Vagina (tissue), 2 donors: ENCODE data around the gene SPTLC3. TPM values are rescaled to one million over a fixed set of nuclear protein-coding genes. Genes with fewer than 3 reads are reported as not detected.

Experiments used
- DNase-seq, 2 donors: peaks; one replicate each; pipeline ENCODE4 v3.0.0-alpha.2; 2017; ENCODE audit errors: extremely low spot score in 2 of 2
- H3K27ac ChIP-seq: fragments of 200-600 bp; sonication (generic); one replicate; pipeline ENCODE4 v1.5.1; 2019
- H3K27me3 ChIP-seq: fragments of 200-600 bp; sonication (generic); one replicate; pipeline ENCODE4 v1.5.1; 2019
- H3K36me3 ChIP-seq, 2 donors: fragments of 200-600 bp; sonication (generic); one replicate each; pipeline ENCODE4 v1.5.1; 2017 to 2019
- H3K4me1 ChIP-seq: fragments of 200-600 bp; sonication (generic); one replicate; pipeline ENCODE4 v1.5.1; 2019
- H3K4me3 ChIP-seq, 2 donors: fragments of 200-600 bp; sonication (generic); 1 replicate in 1 of 2; 2 replicates in 1 of 2; pipeline ENCODE4 v1.5.1; 2016 to 2019
- H3K9me3 ChIP-seq: fragments of 200-600 bp; sonication (generic); one replicate; pipeline ENCODE4 v1.5.1; 2019
- CTCF ChIP-seq, 3 experiments: fragments of 450-650 bp in 2 of 3; fragments of 200-600 bp in 1 of 3; sonication (generic) in 1 of 3; IDR thresholded peaks; one replicate each; pipeline ENCODE4 v1.5.1; 2017 to 2019; ENCODE audit warnings: antibody characterized with exemption in 3 of 3, mild to moderate bottlenecking in 2 of 3, moderate library complexity in 2 of 3
- POLR2A ChIP-seq, 2 donors: fragments of 450-650 bp; IDR thresholded peaks; one replicate each; pipeline ENCODE4 v1.6.1; 2017; ENCODE audit warnings: antibody characterized with exemption in 2 of 2, mild to moderate bottlenecking in 2 of 2, moderate library complexity in 2 of 2
- POLR2AphosphoS5 ChIP-seq, 2 donors: sonication (generic); formaldehyde crosslinking; IDR thresholded peaks; one replicate each; pipeline ENCODE4 v1.9.0; 2017; ENCODE audit warnings: antibody characterized with exemption in 2 of 2, mild to moderate bottlenecking in 2 of 2, low read depth in 1 of 2; ENCODE audit not compliant: insufficient read depth in 1 of 2
- intact Hi-C: fragments of 100-400 bp; cut with DNase I; formaldehyde crosslinking; loops from one replicate; pipeline ENCODE4 v1.15.1; 2023
- total RNA-seq: library from RNA; depleted of rRNA; stranded (reverse); fragments of >200 nt; gene quantifications from one replicate; pipeline ENCODE4 v1.2.3, GENCODE V29; 2016

The SPTLC3 gene
- total RNA-seq, 1 donor from 2014 or later = 5.9 TPM

GRCh38 chr20:13187899-13188298 lies 179.1 kb downstream of the SPTLC3 start:
- Histone ChIP-seq H3K4me3 (no peak overlapping the region), H3K9me3 (no peaks in the 10 kb centered on the region), H3K4me1 (no peaks in the 10 kb centered on the region), H3K27ac (no peak overlapping the region), H3K27me3 (no peaks in the 10 kb centered on the region), H3K36me3 (no peaks in the 10 kb centered on the region)
- DNase-seq = no peak
- intact Hi-C loops = no loop called here
- TF ChIP-seq POLR2A (IDR thresholded peaks at IDR 0.05) = no peak
- no peak for TF ChIP-seq POLR2AphosphoS5 (IDR thresholded peaks at IDR 0.05; ENCODE audit: insufficient read depth in 1 of 2, low read depth in 1 of 2)
- no peak for TF ChIP-seq CTCF (IDR thresholded peaks at IDR 0.05)

- Histone ChIP-seq H3K36me3 (no peaks in the 10 kb centered on the region), H3K9me3 (no peaks in the 10 kb centered on the region), H3K27ac (no peak overlapping the region), H3K27me3 (no peaks in the 10 kb centered on the region), H3K4me1 (peaks cover 13% of the 10 kb centered on the region), H3K4me3 (no peak overlapping the region)
- no peak for DNase-seq
- intact Hi-C loops = no loop called here
- TF ChIP-seq POLR2AphosphoS5 (IDR thresholded peaks at IDR 0.05; ENCODE audit: insufficient read depth in 1 of 2, low read depth in 1 of 2) = no peak
- no peak for TF ChIP-seq POLR2A (IDR thresholded peaks at IDR 0.05)
- no peak for TF ChIP-seq CTCF (IDR thresholded peaks at IDR 0.05)
Measured at GRCh38 chr20:13199279-13199678, 190.5 kb downstream of the SPTLC3 start.

GRCh38 chr20:13200767-13201500 lies 192.2 kb downstream of the SPTLC3 start:
- intact Hi-C loops = no loop called here
- H3K4me3 ChIP-seq = no peak overlapping the region
- no peak for DNase-seq
- H3K9me3 ChIP-seq = no peaks in the 10 kb centered on the region
- H3K36me3 ChIP-seq = no peaks in the 10 kb centered on the region
- H3K27ac ChIP-seq = no peak overlapping the region
- TF ChIP-seq POLR2AphosphoS5 (IDR thresholded peaks at IDR 0.05; ENCODE audit: insufficient read depth in 1 of 2, low read depth in 1 of 2) (no peak), CTCF (IDR thresholded peaks at IDR 0.05) (no peak), POLR2A (IDR thresholded peaks at IDR 0.05) (no peak)
- H3K4me1 ChIP-seq = peaks cover 13% of the 10 kb centered on the region
- H3K27me3 ChIP-seq = no peaks in the 10 kb centered on the region

- H3K4me1 ChIP-seq = peaks cover 13% of the 10 kb centered on the region
- TF ChIP-seq CTCF (IDR thresholded peaks at IDR 0.05) (no peak), POLR2A (IDR thresholded peaks at IDR 0.05) (no peak), POLR2AphosphoS5 (IDR thresholded peaks at IDR 0.05; ENCODE audit: insufficient read depth in 1 of 2, low read depth in 1 of 2) (no peak)
- H3K9me3 ChIP-seq = no peaks in the 10 kb centered on the region
- intact Hi-C loops = no loop called here
- H3K27ac ChIP-seq = no peak overlapping the region
- no peaks in the 10 kb centered on the region for H3K36me3 ChIP-seq
- no peaks in the 10 kb centered on the region for H3K27me3 ChIP-seq
- no peak overlapping the region for H3K4me3 ChIP-seq
- no peak for DNase-seq
Measured at GRCh38 chr20:13202565-13202964, 193.8 kb downstream of the SPTLC3 start.

- no peak overlapping the region for H3K4me3 ChIP-seq
- TF ChIP-seq POLR2A (IDR thresholded peaks at IDR 0.05) = no peak
- TF ChIP-seq CTCF (IDR thresholded peaks at IDR 0.05) = no peak
- no peak for TF ChIP-seq POLR2AphosphoS5 (IDR thresholded peaks at IDR 0.05; ENCODE audit: insufficient read depth in 1 of 2, low read depth in 1 of 2)
- intact Hi-C loops = no loop called here
- H3K27ac ChIP-seq = no peak overlapping the region
- H3K36me3 ChIP-seq = no peaks in the 10 kb centered on the region
- DNase-seq = no peak
- peaks cover 13% of the 10 kb centered on the region for H3K4me1 ChIP-seq
- no peaks in the 10 kb centered on the region for H3K9me3 ChIP-seq
- H3K27me3 ChIP-seq = no peaks in the 10 kb centered on the region
Measured at GRCh38 chr20:13205425-13205824, 196.7 kb downstream of the SPTLC3 start.
